ENCODE results near the gene NAXD.
"Not testable (repeated sequence)": the region's sequence is repeated elsewhere in the genome, so short reads cannot be mapped to it uniquely, and the experiment has no call there.

The NAXD gene

GRCh38 chr13:110644892-110645521, 29.7 kb downstream of the NAXD start:
- no peak for DNase-seq (ENCODE audit: low read depth)

GRCh38 chr13:110645750-110646149, 30.4 kb downstream of the NAXD start:
- no peak for DNase-seq (ENCODE audit: low read depth)

GRCh38 chr13:110646442-110647364, 31.4 kb downstream of the NAXD start:
- no peak for DNase-seq (ENCODE audit: low read depth)

GRCh38 chr13:110647365-110647737, 32.0 kb downstream of the NAXD start:
- DNase-seq (ENCODE audit: low read depth): no peak

GRCh38 chr13:110648146-110648819, 32.9 kb downstream of the NAXD start:
- no peak for DNase-seq (ENCODE audit: low read depth)

GRCh38 chr13:110648848-110649421, 33.6 kb downstream of the NAXD start:
- DNase-seq (ENCODE audit: low read depth): no peak

- no peak for DNase-seq (ENCODE audit: low read depth)
Observed at GRCh38 chr13:110649551-110649950, 34.2 kb downstream of the NAXD start.

- no peak for DNase-seq (ENCODE audit: low read depth)
Observed at GRCh38 chr13:110650436-110650835, 35.1 kb downstream of the NAXD start.

GRCh38 chr13:110651271-110651670, 35.9 kb downstream of the NAXD start:
- no peak for DNase-seq (ENCODE audit: low read depth)

- DNase-seq (ENCODE audit: low read depth): no peak
Observed at GRCh38 chr13:110651726-110652230, 36.4 kb downstream of the NAXD start.

GRCh38 chr13:110652231-110652730, 36.9 kb downstream of the NAXD start:
- DNase-seq (ENCODE audit: low read depth): no peak

- no peak for DNase-seq (ENCODE audit: low read depth)
Observed at GRCh38 chr13:110652764-110653163, 37.4 kb downstream of the NAXD start.

GRCh38 chr13:110653271-110653670, 37.9 kb downstream of the NAXD start:
- no peak for DNase-seq (ENCODE audit: low read depth)

GRCh38 chr13:110653851-110654250, 38.5 kb downstream of the NAXD start:
- DNase-seq (ENCODE audit: low read depth): no peak

GRCh38 chr13:110657196-110657595, 41.9 kb downstream of the NAXD start:
- no peak for DNase-seq (ENCODE audit: low read depth)

- not testable (repeated sequence) for DNase-seq (ENCODE audit: low read depth)
Observed at GRCh38 chr13:110658218-110658911, 43.0 kb downstream of the NAXD start.

GRCh38 chr13:110661256-110661655, 45.9 kb downstream of the NAXD start:
- no peak for DNase-seq (ENCODE audit: low read depth)

GRCh38 chr13:110662091-110662490, 46.7 kb downstream of the NAXD start:
- DNase-seq (ENCODE audit: low read depth): no peak

GRCh38 chr13:110662777-110663443, 47.6 kb downstream of the NAXD start:
- DNase-seq (ENCODE audit: low read depth): no peak

GRCh38 chr13:110663491-110663890, 48.1 kb downstream of the NAXD start:
- DNase-seq (ENCODE audit: low read depth): no peak

GRCh38 chr13:110664041-110664440, 48.7 kb downstream of the NAXD start:
- no peak for DNase-seq (ENCODE audit: low read depth)

Data from stimulated activated CD8-positive, alpha-beta memory T cell treated with anti-CD3 and anti-CD28 coated beads, Interleukin-12 subunit alpha, Interleukin-12 subunit beta, amount 100 ng/mL, for 4 hours (primary cell).